ENCODE results near the gene CCSER1.

The CCSER1 gene

DNA sequence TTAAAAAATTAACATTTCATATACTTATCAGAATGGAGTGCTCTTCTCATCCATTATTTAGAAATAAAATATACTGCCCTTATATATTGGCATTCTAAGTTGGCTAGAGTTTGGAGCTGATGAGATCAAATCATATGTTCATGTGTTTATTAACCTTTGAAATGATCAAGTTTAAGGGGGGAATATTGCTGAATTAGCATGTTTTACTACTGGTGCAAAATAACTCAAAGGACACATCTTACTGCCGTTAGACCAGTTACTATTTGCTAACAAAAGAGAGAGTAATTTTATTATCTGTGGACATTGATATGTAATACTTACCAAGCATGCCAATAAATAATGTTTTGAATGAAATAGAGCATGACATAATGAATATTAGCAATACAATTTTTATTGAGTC lies 901.0 kb downstream of the CCSER1 start:
- Histone ChIP-seq H3K36me3 (ENCODE audit: insufficient read depth, low read length) (no peaks in the 10 kb centered on the region), H3K4me1 (ENCODE audit: insufficient read depth, low read length, severe bottlenecking) (no peaks in the 10 kb centered on the region), H3K4me3 (ENCODE audit: low read depth, low read length, poor library complexity, severe bottlenecking) (no peak overlapping the region), H3K9me3 (ENCODE audit: low read length) (no peaks in the 10 kb centered on the region), H3K9me2 (ENCODE audit: low read depth, low read length) (no peaks in the 10 kb centered on the region), H3F3A (ENCODE audit: insufficient read depth, low read length) (no peaks in the 10 kb centered on the region), H3K79me2 (ENCODE audit: insufficient read depth, low read length) (no peaks in the 10 kb centered on the region), H3K27me3 (ENCODE audit: insufficient read depth, low read length) (no peaks in the 10 kb centered on the region), H2AFZ (ENCODE audit: low read length) (no peak overlapping the region), H3K9ac (ENCODE audit: low read length) (no peak overlapping the region), H3K27ac (ENCODE audit: low read depth, low read length, poor library complexity, severe bottlenecking) (no peak overlapping the region), H4K20me1 (ENCODE audit: insufficient read depth, low read length) (no peaks in the 10 kb centered on the region), H3K4me2 (ENCODE audit: low read length) (no peak overlapping the region)
- TF ChIP-seq, protein P1, sequence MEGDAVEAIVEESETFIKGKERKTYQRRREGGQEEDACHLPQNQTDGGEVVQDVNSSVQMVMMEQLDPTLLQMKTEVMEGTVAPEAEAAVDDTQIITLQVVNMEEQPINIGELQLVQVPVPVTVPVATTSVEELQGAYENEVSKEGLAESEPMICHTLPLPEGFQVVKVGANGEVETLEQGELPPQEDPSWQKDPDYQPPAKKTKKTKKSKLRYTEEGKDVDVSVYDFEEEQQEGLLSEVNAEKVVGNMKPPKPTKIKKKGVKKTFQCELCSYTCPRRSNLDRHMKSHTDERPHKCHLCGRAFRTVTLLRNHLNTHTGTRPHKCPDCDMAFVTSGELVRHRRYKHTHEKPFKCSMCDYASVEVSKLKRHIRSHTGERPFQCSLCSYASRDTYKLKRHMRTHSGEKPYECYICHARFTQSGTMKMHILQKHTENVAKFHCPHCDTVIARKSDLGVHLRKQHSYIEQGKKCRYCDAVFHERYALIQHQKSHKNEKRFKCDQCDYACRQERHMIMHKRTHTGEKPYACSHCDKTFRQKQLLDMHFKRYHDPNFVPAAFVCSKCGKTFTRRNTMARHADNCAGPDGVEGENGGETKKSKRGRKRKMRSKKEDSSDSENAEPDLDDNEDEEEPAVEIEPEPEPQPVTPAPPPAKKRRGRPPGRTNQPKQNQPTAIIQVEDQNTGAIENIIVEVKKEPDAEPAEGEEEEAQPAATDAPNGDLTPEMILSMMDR (IDR thresholded peaks at IDR 0.05; ENCODE audit: low read length): no peak
- TF ChIP-seq EZH2 (IDR thresholded peaks at IDR 0.05; ENCODE audit: borderline replicate concordance, low read length): no peak

DNA sequence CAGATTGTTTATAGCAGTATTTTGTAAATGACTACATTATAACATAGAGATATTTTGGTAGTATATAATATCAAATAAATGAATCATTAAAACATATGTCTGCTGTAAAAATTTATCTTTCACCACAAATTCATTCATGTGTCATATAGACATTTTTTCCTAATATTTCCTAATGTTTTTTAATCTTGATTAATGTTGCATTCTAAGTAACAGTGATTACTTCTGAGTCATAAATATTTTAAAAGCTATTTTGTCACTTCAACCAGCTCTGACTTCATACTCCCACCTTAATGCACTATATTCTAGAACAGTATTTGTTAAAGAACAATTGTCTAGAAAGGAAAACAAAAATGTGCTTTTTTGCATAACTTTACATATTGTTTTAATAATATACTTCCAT lies 904.6 kb downstream of the CCSER1 start:
- no peaks in the 10 kb centered on the region for H3K4me1 ChIP-seq (ENCODE audit: insufficient read depth, low read length, severe bottlenecking)
- no peaks in the 10 kb centered on the region for H3F3A ChIP-seq (ENCODE audit: insufficient read depth, low read length)
- no peak overlapping the region for H2AFZ ChIP-seq (ENCODE audit: low read length)
- H3K9ac ChIP-seq (ENCODE audit: low read length): no peak overlapping the region
- H3K27me3 ChIP-seq (ENCODE audit: insufficient read depth, low read length): no peaks in the 10 kb centered on the region
- TF ChIP-seq EZH2 (IDR thresholded peaks at IDR 0.05; ENCODE audit: borderline replicate concordance, low read length): no peak
- TF ChIP-seq, protein P1 (IDR thresholded peaks at IDR 0.05; ENCODE audit: low read length): no peak
- no peaks in the 10 kb centered on the region for H3K36me3 ChIP-seq (ENCODE audit: insufficient read depth, low read length)
- H3K79me2 ChIP-seq (ENCODE audit: insufficient read depth, low read length): no peaks in the 10 kb centered on the region
- no peak overlapping the region for H3K4me3 ChIP-seq (ENCODE audit: low read depth, low read length, poor library complexity, severe bottlenecking)
- no peaks in the 10 kb centered on the region for H4K20me1 ChIP-seq (ENCODE audit: insufficient read depth, low read length)
- no peaks in the 10 kb centered on the region for H3K9me3 ChIP-seq (ENCODE audit: low read length)
- H3K4me2 ChIP-seq (ENCODE audit: low read length): no peak overlapping the region
- H3K27ac ChIP-seq (ENCODE audit: low read depth, low read length, poor library complexity, severe bottlenecking): no peak overlapping the region
- no peaks in the 10 kb centered on the region for H3K9me2 ChIP-seq (ENCODE audit: low read depth, low read length)

DNA sequence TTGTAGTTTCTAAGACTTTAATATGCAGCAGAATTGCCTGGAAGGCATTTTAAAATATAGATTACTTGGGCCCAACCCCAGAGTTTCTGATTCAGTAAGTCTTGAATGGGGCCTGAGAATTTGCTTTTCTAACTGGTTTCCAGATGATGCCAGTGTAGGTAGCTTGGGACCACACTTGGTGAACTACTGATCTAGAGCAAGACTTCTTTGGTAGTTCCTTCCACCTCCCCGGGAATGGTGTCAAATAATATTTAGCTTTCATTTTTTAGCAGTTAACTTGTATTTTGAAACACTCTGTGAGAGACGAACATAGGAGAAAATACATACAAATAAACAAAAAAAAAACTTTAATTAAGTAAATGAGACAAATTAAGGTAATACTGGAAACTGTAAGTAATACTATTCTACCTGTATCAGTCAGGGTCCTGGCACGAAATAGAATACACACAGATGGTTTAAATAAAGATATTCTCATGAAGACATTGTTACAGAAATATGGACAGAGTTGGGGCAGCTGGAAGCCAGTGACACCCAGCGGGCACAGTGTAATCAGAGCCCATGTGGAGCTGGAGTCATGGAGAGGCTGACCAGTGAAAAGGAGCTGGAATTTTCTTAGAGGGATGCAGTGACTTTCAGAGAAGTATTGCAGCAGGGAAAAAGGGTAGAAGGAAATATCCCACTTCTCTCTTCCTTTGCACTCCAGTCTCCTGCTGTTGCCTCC lies 905.7 kb downstream of the CCSER1 start:
- H3K4me2 ChIP-seq (ENCODE audit: low read length): no peak overlapping the region
- TF ChIP-seq EZH2 (IDR thresholded peaks at IDR 0.05; ENCODE audit: borderline replicate concordance, low read length): no peak
- TF ChIP-seq, protein P1 (IDR thresholded peaks at IDR 0.05; ENCODE audit: low read length): no peak
- H3K27me3 ChIP-seq (ENCODE audit: insufficient read depth, low read length): no peaks in the 10 kb centered on the region
- no peaks in the 10 kb centered on the region for H3F3A ChIP-seq (ENCODE audit: insufficient read depth, low read length)
- no peaks in the 10 kb centered on the region for H3K4me1 ChIP-seq (ENCODE audit: insufficient read depth, low read length, severe bottlenecking)
- no peak overlapping the region for H3K4me3 ChIP-seq (ENCODE audit: low read depth, low read length, poor library complexity, severe bottlenecking)
- H3K9me2 ChIP-seq (ENCODE audit: low read depth, low read length): no peaks in the 10 kb centered on the region
- no peak overlapping the region for H3K9ac ChIP-seq (ENCODE audit: low read length)
- no peaks in the 10 kb centered on the region for H3K79me2 ChIP-seq (ENCODE audit: insufficient read depth, low read length)
- no peaks in the 10 kb centered on the region for H3K9me3 ChIP-seq (ENCODE audit: low read length)
- H4K20me1 ChIP-seq (ENCODE audit: insufficient read depth, low read length): no peaks in the 10 kb centered on the region
- H3K36me3 ChIP-seq (ENCODE audit: insufficient read depth, low read length): no peaks in the 10 kb centered on the region
- H2AFZ ChIP-seq (ENCODE audit: low read length): no peak overlapping the region
- no peak overlapping the region for H3K27ac ChIP-seq (ENCODE audit: low read depth, low read length, poor library complexity, severe bottlenecking)

Measured in OCI-LY1 (cell line).